ENCODE results near the gene HMGA1.

GRCh38 chr6:34202329-34203201 lies 34.1 kb upstream of the HMGA1 start:
- TF ChIP-seq POLR2AphosphoS5 (IDR thresholded peaks at IDR 0.05; ENCODE audit: borderline replicate concordance, low read depth, low read length) (no peak), EZH2 (IDR thresholded peaks at IDR 0.05) (no peak), FOXP2 (optimal IDR thresholded peaks at IDR 0.05; ENCODE audit: control extremely low read depth, extremely low read length, insufficient read depth) (no peak)
